ENCODE measurements around the gene PDXP. TPM values are rescaled to one million over a fixed set of nuclear protein-coding genes. Genes with fewer than 3 reads are reported as not detected.

Gene PDXP
- total RNA-seq, 1 experiment from 2014 or later = 36.9 TPM

DNA sequence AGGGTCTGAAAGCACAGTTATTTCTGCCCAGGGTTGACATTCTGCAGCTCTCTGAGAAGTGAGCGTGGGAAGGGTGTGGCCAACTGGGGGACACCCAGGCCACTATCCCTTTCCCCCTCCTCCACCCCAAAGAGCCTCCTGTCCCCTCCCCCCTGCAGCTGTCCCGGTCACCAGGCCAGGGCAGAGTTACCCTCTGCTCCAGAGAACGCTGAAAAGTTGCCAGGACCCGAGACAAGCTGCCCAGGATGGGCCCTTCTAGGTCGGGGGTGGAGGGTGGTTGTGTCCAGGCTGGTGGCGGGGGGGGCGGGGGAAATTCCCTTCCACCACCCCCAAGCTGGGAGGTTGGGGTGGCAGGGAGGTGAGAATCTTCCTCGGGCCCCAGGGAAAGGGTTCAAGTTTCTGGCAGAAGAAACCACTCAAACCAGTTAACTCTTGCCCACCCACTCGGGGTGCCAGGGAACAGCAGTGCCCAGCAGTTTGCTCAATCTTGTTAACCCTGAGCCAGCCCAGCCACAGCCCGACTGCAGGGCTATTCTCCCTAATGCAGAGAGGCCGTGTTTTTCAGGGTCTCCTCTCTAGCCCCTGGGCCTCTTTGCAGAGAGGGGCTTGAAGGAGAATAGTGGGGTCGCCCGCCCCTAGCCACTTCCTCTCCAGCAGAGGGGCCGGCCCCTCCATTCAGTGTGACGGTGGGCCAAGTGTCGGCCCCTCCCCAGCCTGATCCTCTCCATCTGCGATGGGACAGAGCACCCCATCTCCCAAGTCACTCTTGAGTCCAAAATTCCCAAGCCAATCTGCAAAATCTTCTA lies 17.6 kb downstream of the PDXP start:
- peaks cover 3% of the 10 kb centered on the region for H3F3A ChIP-seq (ENCODE audit: low read length, unreplicated experiment)
- H2AFZ ChIP-seq (ENCODE audit: low read length) = no peak overlapping the region
- intact Hi-C loops (cut with micrococcal nuclease) = loop anchor here (2.0 kb wide), 1 partner anchor 15 kb away; no protein-coding TSS in a partner anchor
- H3K4me2 ChIP-seq (ENCODE audit: low read length) = peak overlapping the region; percentile 97
- CTCF ChIA-PET = interaction anchor here (0.8 kb wide), 1 partner anchor 15 kb away, joined by 4 read pairs; no protein-coding TSS in a partner anchor
- peak overlapping the region; percentile 86 for H3K9ac ChIP-seq (ENCODE audit: low read length)
- POLR2A ChIA-PET (ENCODE audit: unreplicated experiment) = interaction anchor here (0.5 to 1.3 kb wide), 3 partner anchors 10 to 168 kb away, joined by 4 to 6 read pairs (median 5); partner anchors contain the start of genes ANKRD54 and NOL12
- DNase-seq (peak; percentile 40), ATAC-seq (peak; percentile 6)
- H3K36me3 ChIP-seq (ENCODE audit: low read depth, low read length) = peaks cover 5% of the 10 kb centered on the region; the same call in 1 of the 2 replicates
- no peaks in the 10 kb centered on the region for H3K9me3 ChIP-seq (ENCODE audit: low read length)
- no peaks in the 10 kb centered on the region for H3K9me2 ChIP-seq (replicated peaks; ENCODE audit: low read length)
- H3K79me2 ChIP-seq (ENCODE audit: low read length) = peaks cover 25% of the 10 kb centered on the region
- H3K27ac ChIP-seq (ENCODE audit: low read length) = peak overlapping the region; percentile 93
- H3K27me3 ChIP-seq (ENCODE audit: low read length) = no peaks in the 10 kb centered on the region
- peaks cover 12% of the 10 kb centered on the region for H3K4me1 ChIP-seq (ENCODE audit: insufficient read depth, low read length)
- H3K4me3 ChIP-seq (ENCODE audit: low read length) = peak overlapping the region; percentile 85
- BruUV-seq (replicated peaks) = TSS peak; percentile 77
- TF ChIP-seq, protein P1, sequence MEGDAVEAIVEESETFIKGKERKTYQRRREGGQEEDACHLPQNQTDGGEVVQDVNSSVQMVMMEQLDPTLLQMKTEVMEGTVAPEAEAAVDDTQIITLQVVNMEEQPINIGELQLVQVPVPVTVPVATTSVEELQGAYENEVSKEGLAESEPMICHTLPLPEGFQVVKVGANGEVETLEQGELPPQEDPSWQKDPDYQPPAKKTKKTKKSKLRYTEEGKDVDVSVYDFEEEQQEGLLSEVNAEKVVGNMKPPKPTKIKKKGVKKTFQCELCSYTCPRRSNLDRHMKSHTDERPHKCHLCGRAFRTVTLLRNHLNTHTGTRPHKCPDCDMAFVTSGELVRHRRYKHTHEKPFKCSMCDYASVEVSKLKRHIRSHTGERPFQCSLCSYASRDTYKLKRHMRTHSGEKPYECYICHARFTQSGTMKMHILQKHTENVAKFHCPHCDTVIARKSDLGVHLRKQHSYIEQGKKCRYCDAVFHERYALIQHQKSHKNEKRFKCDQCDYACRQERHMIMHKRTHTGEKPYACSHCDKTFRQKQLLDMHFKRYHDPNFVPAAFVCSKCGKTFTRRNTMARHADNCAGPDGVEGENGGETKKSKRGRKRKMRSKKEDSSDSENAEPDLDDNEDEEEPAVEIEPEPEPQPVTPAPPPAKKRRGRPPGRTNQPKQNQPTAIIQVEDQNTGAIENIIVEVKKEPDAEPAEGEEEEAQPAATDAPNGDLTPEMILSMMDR (conservative IDR thresholded peaks at IDR 0.05; ENCODE audit: low read depth, low read length) = no peak
- TF ChIP-seq EZH2phosphoT487 (IDR thresholded peaks at IDR 0.05; ENCODE audit: borderline replicate concordance, low read length) = no peak
- no peak for TF ChIP-seq EZH2 (IDR thresholded peaks at IDR 0.05; ENCODE audit: low read length, unreplicated experiment)
- H4K20me1 ChIP-seq (ENCODE audit: low read length) = peaks cover 6% of the 10 kb centered on the region; the same call in 1 of the 2 replicates

- intact Hi-C loops (cut with micrococcal nuclease) = no loop called here
- peaks cover 15% of the 10 kb centered on the region for H3K4me1 ChIP-seq (ENCODE audit: insufficient read depth, low read length)
- DNase-seq (peak; percentile 93), ATAC-seq (peak; percentile 25)
- POLR2A ChIA-PET (ENCODE audit: unreplicated experiment) = interaction anchor here (0.6 kb wide), 1 partner anchor 58 kb away, joined by 4 read pairs; no protein-coding TSS in a partner anchor
- H3K27me3 ChIP-seq (ENCODE audit: low read length) = no peaks in the 10 kb centered on the region
- H3K9me3 ChIP-seq (ENCODE audit: low read length) = no peaks in the 10 kb centered on the region
- TSS peak; percentile 97 for BruUV-seq (replicated peaks)
- H3K27ac ChIP-seq (ENCODE audit: low read length) = peak overlapping the region; percentile 93
- peak overlapping the region; percentile 97 for H3K4me2 ChIP-seq (ENCODE audit: low read length)
- peaks cover 25% of the 10 kb centered on the region for H3K79me2 ChIP-seq (ENCODE audit: low read length)
- H3F3A ChIP-seq (ENCODE audit: low read length, unreplicated experiment) = peaks cover 3% of the 10 kb centered on the region
- H3K36me3 ChIP-seq (ENCODE audit: low read depth, low read length) = peaks cover 5% of the 10 kb centered on the region; the same call in 1 of the 2 replicates
- H3K4me3 ChIP-seq (ENCODE audit: low read length) = peak overlapping the region; percentile 85
- no peaks in the 10 kb centered on the region for H3K9me2 ChIP-seq (replicated peaks; ENCODE audit: low read length)
- TF ChIP-seq EZH2 (IDR thresholded peaks at IDR 0.05; ENCODE audit: low read length, unreplicated experiment) = no peak
- TF ChIP-seq, protein P1 (conservative IDR thresholded peaks at IDR 0.05; ENCODE audit: low read depth, low read length) = no peak
- TF ChIP-seq EZH2phosphoT487 (IDR thresholded peaks at IDR 0.05; ENCODE audit: borderline replicate concordance, low read length) = no peak
- H4K20me1 ChIP-seq (ENCODE audit: low read length) = peaks cover 6% of the 10 kb centered on the region; the same call in 1 of the 2 replicates
- peak overlapping the region; percentile 86 for H3K9ac ChIP-seq (ENCODE audit: low read length)
- no peak overlapping the region for H2AFZ ChIP-seq (ENCODE audit: low read length)
- CTCF ChIA-PET = interaction anchor here (1.0 kb wide), 1 partner anchor 33 kb away, joined by 3 read pairs; no protein-coding TSS in a partner anchor
Measured at GRCh38 chr22:37676736-37677492, 18.4 kb downstream of the PDXP start.

All from PC-3 (cell line).